ENCODE data around the gene MEAK7. TPM values are rescaled to one million over a fixed set of nuclear protein-coding genes. Genes with fewer than 3 reads are reported as not detected.

Gene MEAK7
- total and polyA plus RNA-seq, 2 of the 4 experiments (the other 2 are of a cell fraction), result 27.4 to 39.0 TPM

- H3K36me3 ChIP-seq (ENCODE audit: control insufficient read depth, insufficient read depth, low read length), result peaks cover 48% of the 10 kb centered on the region
Measured at GRCh38 chr16:84486126-84486525, 18.3 kb downstream of the MEAK7 start.

More at GRCh38 chr16:84486126-84486525, 18.3 kb downstream of the MEAK7 start:
- no peaks in the 10 kb centered on the region for H3K27me3 ChIP-seq (ENCODE audit: control insufficient read depth, insufficient read depth, low read length)
- peaks cover 12% of the 10 kb centered on the region for H4K20me1 ChIP-seq (ENCODE audit: insufficient read depth, low read length)
- POLR2A ChIA-PET (ENCODE audit: unreplicated experiment), result no interaction called here
- no peak overlapping the region for H2BK5ac ChIP-seq (ENCODE audit: low read depth, low read length, poor library complexity, severe bottlenecking)
- no peak overlapping the region for H3K14ac ChIP-seq (replicated peaks; ENCODE audit: low read depth, low read length)
- H3K9me3 ChIP-seq (ENCODE audit: control insufficient read depth, insufficient read depth, low read length), result no peaks in the 10 kb centered on the region
- H3K56ac ChIP-seq (ENCODE audit: extremely low read depth, insufficient read depth, low read length), result no peak overlapping the region
- no peak overlapping the region for H2AFZ ChIP-seq (replicated peaks; ENCODE audit: low read length, poor library complexity)
- 80% methylated on average over 5 of the region's 14 CpGs; no CpG with 5 or more reads in 1 of the 2 experiments for WGBS, 2 experiments (ENCODE audit: extremely low coverage in 2 of 2, insufficient read length in 1 of 2)
- no peak overlapping the region for H3K18ac ChIP-seq (ENCODE audit: low read depth, low read length)
- H4K91ac ChIP-seq (ENCODE audit: insufficient read depth, low read depth, low read length), result no peak overlapping the region
- H3K4me2 ChIP-seq (ENCODE audit: low read depth, low read length), result no peak overlapping the region
- H3K4me1 ChIP-seq (ENCODE audit: control insufficient read depth, insufficient read depth, low read length), result no peaks in the 10 kb centered on the region; the same call in 1 of the 2 replicates
- H2BK15ac ChIP-seq (ENCODE audit: low read depth, low read length), result no peak overlapping the region
- ATAC-seq (ENCODE audit: low read depth), result no peak
- no peak overlapping the region for H2AK9ac ChIP-seq (replicated peaks; ENCODE audit: low read depth, low read length, poor library complexity)
- H3K79me1 ChIP-seq (ENCODE audit: low read depth in 1 of 2, low read length in 2 of 2), result peaks cover 12 to 47% of the 10 kb centered on the region in 2 experiments; a peak in 3 of 4 replicates
- H3K9ac ChIP-seq (ENCODE audit: low read depth, low read length), result no peak overlapping the region
- in situ Hi-C loops (cut with MboI; ENCODE audit: low sequenced_read_pairs), result loop anchor here (10.0 to 25.0 kb wide), 2 partner anchors 401 to 524 kb away; partner anchors contain the start of genes NECAB2 and OSGIN1
- dilution Hi-C loops (cut with HindIII; ENCODE audit: low sequenced_read_pairs, unreplicated experiment), result no loop called here
- H4K8ac ChIP-seq (ENCODE audit: low read depth in 2 of 2, low read length in 2 of 2), result no peak overlapping the region
- CTCF ChIA-PET, result no interaction called here
- H2AK5ac ChIP-seq (ENCODE audit: low read depth, low read length), result no peak overlapping the region
- no peak overlapping the region for H3K4me3 ChIP-seq (ENCODE audit: insufficient read depth, low read depth, low read length)
- no peak overlapping the region for H3K23ac ChIP-seq (ENCODE audit: low read depth, low read length)
- no peak for TF ChIP-seq CHD1 (IDR thresholded peaks at IDR 0.05; ENCODE audit: low read depth, low read length)
- no peak for TF ChIP-seq NFE2L2 (IDR thresholded peaks at IDR 0.05; ENCODE audit: low read depth, low read length)
- TF ChIP-seq CEBPB (IDR thresholded peaks at IDR 0.05; ENCODE audit: low read depth, low read length), result no peak
- no peak for TF ChIP-seq RCOR1 (IDR thresholded peaks at IDR 0.05; ENCODE audit: insufficient replicate concordance, low read length)
- TF ChIP-seq BHLHE40 (IDR thresholded peaks at IDR 0.05; ENCODE audit: low read depth, low read length), result no peak
- TF ChIP-seq SMC3 (IDR thresholded peaks at IDR 0.05; ENCODE audit: low read depth, low read length), result no peak
- TF ChIP-seq POLR2A (IDR thresholded peaks at IDR 0.05; ENCODE audit: low read depth, low read length), result no peak
- TF ChIP-seq MAZ (IDR thresholded peaks at IDR 0.05; ENCODE audit: borderline replicate concordance, low read depth, low read length), result no peak
- no peak for TF ChIP-seq RAD21 (IDR thresholded peaks at IDR 0.05; ENCODE audit: low read length)
- TF ChIP-seq CTCF (conservative IDR thresholded peaks at IDR 0.05; ENCODE audit: low read depth, low read length), result no peak
- no peak for TF ChIP-seq USF2 (IDR thresholded peaks at IDR 0.05; ENCODE audit: low read depth, low read length)
- no peak for TF ChIP-seq FOS (IDR thresholded peaks at IDR 0.05; ENCODE audit: low read depth, low read length)
- no peak for TF ChIP-seq ELK1 (IDR thresholded peaks at IDR 0.05; ENCODE audit: borderline replicate concordance, low read depth, low read length)
- TF ChIP-seq MAFK (IDR thresholded peaks at IDR 0.05; ENCODE audit: low read depth, low read length), result no peak
- TF ChIP-seq MXI1 (IDR thresholded peaks at IDR 0.05; ENCODE audit: borderline replicate concordance, low read depth, low read length), result no peak
- TF ChIP-seq RFX5 (IDR thresholded peaks at IDR 0.05; ENCODE audit: low read depth, low read length), result no peak
- no peak overlapping the region for H2BK120ac ChIP-seq (ENCODE audit: low read depth, low read length)
- no peak overlapping the region for H3K4ac ChIP-seq (ENCODE audit: low read depth, low read length)
- H3K27ac ChIP-seq (ENCODE audit: insufficient read depth, low read length), result no peak overlapping the region
- H3K9me1 ChIP-seq (ENCODE audit: insufficient read depth, low read length), result no peaks in the 10 kb centered on the region
- intact Hi-C loops (cut with micrococcal nuclease), result loop anchor here (10.0 kb wide), 1 partner anchor 371 kb away; the partner anchor contains the start of gene MBTPS1
- H2BK20ac ChIP-seq (ENCODE audit: low read depth, low read length), result no peak overlapping the region
- no peak overlapping the region for H4K5ac ChIP-seq (ENCODE audit: low read depth, low read length)
- no TSS peak for BruUV-seq (replicated peaks)
- no peak for DNase-seq
